HG03469 (cell line): ENCODE results near the gene PYGB.

Experiments
- ATAC-seq: cut with Tn5 transposase; IDR thresholded peaks from one replicate; pipeline ENCODE4 v1.9.1; 2021; ENCODE audit warnings: mild to moderate bottlenecking, moderate library complexity, moderate number of reproducible peaks; ENCODE audit not compliant: unreplicated experiment

PYGB gene

DNA sequence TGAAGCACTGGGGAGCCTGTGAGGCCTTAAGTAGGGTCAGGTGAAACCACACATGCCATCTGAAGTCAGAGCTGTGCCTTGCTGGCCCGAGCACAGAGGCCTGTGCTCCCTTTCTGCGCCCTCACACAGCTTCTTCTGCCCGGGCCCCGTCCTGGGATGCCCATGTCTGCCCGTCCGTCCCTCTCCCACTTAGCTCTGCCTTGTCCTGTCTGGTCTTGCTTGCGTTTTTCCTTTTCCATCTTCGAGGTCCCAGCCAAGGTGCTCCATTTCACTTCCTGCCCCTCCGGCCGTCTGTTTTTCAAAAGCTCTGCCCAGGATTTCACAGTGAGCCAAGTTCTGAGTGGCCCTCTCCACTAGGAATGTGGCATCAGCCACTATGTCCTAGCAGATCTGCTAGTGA lies 45.6 kb downstream of the PYGB start:
- ATAC-seq: no peak

DNA sequence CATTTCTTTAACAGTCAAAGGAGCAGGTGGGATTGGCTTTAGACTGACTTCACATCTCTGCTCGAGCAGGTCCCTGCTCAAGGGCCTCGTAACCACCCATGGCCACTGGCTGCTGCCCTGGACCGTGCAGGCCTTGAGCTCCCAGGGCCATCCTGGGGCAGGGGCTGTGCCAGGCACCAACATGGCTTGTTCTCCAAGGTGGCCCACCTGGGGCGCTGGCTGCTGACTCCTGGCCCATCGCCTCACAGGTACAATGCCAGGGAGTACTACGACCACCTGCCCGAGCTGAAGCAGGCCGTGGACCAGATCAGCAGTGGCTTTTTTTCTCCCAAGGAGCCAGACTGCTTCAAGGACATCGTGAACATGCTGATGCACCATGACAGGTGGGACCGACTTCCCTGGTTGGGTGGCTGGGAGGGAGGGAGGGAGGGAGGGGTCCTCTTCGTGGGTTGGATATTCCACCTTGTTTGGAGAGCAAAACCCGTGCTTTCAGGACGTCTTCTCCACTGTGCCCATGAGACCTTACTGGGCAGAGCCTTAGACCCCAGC lies 46.1 kb downstream of the PYGB start:
- ATAC-seq: no peak

DNA sequence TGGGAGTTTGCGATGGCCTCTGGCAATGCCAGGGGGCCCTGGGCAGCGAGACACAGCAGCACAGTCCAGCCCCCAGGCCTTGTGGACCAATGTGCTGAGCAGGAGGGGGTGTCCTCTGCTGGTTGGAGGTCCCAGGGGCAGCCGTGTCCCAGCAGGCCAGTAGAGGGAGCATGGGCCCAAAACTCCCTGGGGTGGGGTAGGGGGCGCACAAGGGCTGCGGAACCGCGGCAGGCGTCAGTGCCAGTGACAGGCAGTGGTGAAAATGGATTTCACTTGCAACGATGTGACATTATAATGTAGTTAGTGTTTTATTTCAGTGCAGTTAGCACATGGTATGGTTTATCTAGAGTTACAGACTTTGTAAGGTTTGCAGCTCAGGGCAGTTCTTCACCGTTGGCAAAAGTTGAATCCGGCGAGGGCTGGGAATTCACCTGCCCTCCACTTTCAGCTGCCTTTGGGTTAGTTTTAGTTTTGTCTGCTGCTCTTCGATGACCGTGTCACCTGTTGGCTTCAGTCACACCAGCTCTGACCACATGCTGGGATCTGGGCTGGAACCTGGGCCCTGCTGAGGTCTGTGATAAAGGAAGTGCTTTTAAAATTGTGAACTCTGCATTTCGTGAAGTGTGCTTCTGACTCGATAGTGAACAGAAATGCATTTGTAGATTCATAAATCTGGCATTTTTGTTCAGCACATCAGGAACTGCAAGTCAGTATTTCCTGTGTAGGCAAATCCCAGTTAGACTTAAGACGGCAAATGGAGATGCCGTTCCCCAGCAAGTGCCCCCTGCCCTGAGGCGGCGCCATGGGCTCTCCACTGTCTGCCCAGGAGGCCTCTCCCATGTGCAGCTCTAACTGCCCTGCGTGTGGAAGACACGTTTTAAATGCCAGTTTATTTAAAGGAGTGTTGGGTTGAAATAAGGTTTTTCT lies 46.8 kb downstream of the PYGB start:
- no peak for ATAC-seq

DNA sequence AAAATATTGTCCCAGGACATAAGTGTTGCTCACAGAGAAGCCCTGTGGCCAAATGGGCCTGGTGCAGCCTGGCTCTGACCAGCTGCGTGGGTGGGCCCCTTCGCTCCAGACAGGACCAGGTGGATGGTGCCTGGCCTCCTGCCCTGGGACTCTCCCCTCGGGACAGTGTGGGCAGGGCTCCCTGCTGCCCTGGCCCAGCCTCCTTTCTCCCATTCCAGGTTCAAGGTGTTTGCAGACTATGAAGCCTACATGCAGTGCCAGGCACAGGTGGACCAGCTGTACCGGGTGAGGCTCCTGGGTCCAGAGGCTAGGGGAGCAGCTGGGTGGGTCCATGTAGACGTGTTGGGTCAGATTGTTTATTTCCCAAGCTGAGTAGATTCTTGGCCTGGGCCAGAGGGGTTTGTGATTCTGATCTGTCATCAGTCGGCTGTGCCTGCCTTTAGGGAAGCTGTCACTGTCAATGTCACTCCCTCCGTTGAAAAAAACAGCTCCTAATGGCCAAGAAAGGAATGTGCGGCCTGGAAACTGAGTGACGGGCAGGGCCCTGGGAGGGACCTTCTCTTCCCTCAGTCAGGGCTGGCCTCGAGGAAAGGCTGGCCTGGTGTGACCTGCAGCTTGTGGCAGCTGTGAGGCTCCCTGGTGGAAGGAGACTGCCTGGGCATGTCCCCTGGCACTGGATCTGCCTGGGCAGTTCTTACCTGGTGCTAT lies 47.7 kb downstream of the PYGB start:
- ATAC-seq: no peak

DNA sequence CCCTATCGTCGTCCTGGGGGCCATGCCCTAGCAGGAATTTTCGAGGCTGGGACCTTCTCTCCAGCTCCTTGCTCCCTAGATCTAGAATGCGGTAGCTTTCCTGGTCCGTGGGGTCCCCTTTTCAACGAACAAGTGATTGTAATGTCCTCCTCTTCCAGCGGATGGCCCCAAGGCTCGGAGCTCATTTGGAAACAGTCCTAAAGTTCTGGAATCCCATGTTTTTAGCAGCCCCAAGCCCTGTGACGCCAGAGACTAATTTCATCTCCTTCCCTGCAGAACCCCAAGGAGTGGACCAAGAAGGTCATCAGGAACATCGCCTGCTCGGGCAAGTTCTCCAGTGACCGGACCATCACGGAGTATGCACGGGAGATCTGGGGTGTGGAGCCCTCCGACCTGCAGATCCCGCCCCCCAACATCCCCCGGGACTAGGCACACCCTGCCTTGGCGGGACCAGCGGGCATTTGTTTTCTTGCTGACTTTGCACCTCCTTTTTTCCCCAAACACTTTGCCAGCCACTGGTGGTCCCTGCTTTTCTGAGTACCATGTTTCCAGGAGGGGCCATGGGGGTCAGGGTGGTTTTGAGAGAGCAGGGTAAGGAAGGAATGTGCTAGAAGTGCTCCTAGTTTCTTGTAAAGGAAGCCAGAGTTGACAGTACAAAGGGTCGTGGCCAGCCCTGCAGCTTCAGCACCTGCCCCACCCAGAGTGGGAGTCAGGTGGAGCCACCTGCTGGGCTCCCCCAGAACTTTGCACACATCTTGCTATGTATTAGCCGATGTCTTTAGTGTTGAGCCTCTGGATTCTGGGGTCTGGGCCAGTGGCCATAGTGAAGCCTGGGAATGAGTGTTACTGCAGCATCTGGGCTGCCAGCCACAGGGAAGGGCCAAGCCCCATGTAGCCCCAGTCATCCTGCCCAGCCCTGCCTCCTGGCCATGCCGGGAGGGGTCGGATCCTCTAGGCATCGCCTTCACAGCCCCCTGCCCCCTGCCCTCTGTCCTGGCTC lies 48.5 kb downstream of the PYGB start:
- no peak for ATAC-seq

DNA sequence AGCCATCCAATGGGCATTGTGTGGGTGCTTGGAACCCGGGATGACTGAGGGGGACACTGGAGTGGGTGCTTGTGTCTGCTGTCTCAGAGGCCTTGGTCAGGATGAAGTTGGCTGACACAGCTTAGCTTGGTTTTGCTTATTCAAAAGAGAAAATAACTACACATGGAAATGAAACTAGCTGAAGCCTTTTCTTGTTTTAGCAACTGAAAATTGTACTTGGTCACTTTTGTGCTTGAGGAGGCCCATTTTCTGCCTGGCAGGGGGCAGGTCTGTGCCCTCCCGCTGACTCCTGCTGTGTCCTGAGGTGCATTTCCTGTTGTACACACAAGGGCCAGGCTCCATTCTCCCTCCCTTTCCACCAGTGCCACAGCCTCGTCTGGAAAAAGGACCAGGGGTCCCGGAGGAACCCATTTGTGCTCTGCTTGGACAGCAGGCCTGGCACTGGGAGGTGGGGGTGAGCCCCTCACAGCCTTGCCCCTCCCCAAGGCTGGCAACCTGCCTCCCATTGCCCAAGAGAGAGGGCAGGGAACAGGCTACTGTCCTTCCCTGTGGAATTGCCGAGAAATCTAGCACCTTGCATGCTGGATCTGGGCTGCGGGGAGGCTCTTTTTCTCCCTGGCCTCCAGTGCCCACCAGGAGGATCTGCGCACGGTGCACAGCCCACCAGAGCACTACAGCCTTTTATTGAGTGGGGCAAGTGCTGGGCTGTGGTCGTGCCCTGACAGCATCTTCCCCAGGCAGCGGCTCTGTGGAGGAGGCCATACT lies 49.4 kb downstream of the PYGB start:
- ATAC-seq: no peak

DNA sequence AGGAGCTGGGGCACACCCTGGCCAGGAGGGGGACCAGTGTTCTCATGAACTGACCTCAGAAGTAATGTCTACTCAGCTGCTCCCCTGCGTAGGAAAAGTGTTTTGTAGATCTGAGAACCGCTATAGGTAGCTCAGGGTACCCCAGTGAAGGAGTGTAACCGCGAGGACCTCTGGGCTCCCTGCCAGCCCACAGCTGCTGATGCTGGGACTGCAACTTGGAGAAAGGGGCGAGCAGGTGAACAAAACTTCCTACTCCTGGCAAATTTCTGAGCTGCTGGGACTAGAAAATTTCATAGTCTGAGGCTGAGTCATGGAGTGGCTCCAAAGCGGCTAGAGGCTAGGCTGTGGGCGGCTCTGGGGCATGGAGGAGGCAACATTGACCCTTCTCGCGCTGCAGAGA lies 51.9 kb downstream of the PYGB start:
- no peak for ATAC-seq

DNA sequence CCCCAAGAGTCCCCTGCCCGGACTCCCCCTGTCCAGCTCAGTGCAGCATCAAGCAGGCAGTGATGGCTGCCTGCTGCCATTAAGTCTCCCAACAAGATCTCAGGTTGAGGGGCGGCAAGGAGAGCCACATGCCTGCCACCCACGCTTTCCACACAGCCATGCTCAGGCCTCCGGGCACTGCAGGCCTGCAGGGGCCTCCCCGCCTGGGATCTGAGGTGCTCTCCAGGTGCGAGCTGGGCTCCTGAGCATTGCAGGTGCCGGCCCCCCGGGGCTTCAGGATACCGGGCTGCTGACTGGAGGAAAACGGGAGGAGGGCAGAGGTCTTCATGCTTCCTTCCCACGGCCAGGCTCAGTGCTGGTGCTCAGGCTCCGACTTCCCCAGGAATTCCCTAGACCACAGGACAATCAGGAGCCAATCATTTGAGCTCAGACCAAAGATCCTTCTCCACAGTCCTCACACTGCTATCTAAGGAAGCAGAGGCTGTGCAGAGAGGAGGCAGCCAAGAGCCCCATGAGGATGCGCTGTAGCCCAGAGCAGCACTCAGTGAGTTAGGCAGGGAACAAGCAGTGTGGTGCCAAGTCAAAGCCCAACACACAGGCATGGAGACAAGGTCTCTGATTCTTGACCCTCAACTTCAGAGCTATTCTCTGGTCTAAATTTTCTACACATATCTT lies 52.7 kb downstream of the PYGB start:
- ATAC-seq: no peak

DNA sequence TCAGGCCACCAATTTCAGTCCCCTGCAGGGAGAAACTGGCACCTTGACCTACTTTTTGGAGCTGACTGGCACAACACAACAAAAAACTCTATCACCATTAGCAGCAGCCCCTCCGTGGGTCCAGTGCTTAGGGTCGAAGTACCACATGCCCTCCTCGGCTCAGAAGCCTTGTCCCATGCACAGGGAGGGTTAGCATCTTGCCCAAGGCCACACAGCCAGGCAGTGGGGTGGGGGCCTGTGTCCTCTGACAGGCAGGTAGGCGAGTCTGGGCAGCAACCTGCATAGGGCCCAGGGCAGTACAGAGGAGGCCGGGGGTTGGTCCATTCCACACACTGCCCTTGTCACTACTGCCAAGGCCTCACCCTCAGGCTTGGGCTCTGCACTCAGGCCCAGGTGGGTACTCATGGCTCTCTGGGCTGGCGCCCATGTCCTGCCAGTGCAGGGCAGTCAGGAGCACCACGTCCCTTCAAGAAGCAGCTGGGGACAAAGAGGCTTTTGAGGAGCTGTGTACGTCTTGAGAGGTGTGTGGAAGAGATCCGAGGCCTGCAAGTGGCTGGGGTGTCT lies 53.6 kb downstream of the PYGB start:
- no peak for ATAC-seq

DNA sequence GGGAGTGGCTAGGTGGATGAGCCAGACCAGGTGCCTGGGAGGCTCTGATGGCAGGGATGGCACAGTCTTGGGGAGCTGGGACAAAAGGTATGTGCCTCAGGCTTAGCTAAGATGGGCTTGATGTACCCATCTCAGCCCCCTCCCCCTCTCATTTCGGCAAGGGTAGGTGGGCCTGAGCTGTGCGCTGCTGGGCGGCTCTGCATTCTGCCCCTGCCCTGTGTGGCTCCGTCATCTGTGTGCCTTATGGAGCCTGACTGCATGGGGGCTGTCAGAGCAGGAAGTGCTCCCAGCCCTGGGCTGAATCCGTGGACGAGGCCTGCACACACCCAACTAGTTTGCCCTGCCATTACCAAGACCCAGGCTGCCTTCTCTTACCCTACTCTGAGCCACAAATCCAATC lies 54.7 kb downstream of the PYGB start:
- no peak for ATAC-seq

DNA sequence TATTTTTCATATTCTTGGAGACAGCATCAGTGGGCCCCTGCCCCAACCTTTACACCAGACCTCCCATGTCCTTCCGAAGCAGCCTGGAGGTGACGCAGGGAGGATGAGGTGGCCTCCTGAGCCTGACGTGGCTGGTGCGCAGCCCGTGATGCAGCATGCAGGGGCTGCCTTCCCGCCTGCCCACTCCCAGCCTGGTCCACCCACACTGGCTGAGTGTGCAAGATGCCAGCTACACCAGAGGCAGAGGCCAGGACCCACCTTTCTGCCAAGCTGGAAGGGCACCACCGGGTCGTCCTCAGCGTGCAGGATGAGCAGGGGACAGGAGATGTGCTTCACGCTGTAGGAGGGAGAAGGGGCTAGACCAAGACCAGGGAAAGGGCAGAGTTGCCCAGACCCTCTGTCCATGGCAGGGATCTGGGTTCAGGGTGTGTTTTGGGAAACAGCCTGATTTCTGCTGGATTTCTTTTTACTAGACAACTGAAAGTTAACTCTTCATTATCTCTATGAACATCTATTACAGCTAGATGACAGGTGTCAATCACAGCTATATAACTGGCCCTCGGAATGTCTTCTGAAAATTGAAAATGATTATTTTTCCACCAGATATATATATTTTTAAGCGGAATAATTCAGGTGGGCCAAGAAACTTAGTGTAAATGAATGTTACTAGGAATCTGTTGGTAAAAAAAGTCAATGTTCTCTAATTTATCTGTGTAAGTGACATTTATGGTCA lies 55.6 kb downstream of the PYGB start:
- no peak for ATAC-seq

DNA sequence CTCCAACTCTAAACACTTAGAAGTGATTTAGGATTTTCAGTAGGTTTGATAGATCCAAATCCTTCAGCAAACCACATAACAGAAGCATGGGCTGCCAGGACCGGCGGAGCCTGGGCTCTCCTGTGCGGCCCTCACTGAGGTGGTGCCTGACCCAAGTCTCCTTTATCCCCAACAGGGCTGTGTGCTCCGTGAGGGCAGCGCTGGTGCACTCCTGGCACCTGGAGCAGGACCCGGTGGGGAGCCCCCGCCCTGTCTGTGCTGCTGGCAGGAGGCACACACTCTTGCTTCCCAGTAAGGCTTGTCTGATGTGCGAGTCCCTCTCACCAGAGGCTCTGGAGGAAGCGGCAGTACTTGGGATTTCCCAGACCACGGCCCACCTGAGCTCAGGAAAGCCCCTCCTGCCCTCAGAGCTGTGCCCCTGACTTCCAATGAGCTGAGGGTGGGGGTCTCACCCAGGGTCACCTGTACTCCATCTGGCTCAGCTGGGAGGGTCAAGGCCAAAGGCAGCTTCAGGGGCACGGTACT lies 56.2 kb downstream of the PYGB start:
- no peak for ATAC-seq

DNA sequence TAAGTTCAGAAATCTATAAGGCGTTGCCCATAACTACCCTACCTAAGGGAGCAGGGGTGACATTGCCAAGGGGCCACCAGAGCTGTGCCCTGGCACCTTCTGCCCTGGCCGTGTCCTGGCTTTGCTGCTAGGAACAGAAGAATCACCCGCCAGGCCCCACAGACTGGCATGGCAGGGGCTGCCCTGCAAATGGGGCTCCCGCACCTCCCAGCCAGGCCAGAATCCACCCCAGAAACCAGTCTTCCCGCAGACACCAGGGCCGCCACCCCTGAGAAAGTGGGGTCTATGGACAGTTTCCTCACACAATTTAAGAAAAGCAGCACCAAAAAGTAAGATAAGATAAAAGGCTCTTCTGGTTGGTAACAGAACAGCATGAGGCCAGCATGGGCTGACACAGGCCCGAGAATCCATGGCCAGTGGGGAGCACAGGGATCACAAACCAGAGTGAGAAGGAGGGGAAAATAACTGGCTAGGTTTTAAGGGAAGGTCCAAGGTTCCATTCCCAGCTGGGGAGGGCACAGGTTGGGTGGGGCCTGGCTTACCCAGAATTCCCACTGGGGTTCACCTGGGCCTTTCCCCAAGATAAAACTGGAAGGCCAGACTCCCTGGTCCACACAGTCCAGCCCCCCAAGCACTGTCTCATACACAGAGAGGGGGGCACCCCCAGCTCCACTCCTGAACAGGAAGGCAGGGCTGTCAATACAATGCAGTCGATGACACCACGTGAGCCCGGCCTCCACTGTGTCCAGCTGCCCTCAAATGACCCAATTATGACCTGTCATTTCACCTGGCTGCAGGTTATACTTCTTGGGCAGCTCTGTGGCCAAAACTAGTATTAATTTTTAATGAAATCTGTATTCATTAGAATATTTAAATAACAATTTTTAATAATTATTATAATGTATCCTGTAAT lies 59.4 kb downstream of the PYGB start:
- no peak for ATAC-seq

DNA sequence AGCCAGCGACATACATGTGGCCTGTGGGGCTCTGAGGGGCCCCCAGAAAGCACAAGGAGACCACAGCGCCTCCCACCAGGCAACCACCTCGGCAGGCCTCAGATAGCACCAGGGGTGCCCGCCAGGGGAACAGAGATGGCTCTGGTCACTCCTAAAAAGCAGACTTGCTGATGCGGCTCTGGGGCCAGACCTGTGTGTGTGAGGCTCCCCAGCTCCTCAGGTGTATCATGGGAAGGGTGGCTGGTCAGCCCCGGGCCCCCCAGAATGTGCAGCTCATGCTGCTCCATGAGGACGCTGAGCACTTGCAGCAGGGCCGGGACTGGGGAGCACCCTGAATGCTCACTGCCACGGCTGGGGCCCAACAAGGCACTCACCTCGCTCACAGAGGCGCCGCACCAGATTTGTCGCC lies 60.2 kb downstream of the PYGB start:
- no peak for ATAC-seq

DNA sequence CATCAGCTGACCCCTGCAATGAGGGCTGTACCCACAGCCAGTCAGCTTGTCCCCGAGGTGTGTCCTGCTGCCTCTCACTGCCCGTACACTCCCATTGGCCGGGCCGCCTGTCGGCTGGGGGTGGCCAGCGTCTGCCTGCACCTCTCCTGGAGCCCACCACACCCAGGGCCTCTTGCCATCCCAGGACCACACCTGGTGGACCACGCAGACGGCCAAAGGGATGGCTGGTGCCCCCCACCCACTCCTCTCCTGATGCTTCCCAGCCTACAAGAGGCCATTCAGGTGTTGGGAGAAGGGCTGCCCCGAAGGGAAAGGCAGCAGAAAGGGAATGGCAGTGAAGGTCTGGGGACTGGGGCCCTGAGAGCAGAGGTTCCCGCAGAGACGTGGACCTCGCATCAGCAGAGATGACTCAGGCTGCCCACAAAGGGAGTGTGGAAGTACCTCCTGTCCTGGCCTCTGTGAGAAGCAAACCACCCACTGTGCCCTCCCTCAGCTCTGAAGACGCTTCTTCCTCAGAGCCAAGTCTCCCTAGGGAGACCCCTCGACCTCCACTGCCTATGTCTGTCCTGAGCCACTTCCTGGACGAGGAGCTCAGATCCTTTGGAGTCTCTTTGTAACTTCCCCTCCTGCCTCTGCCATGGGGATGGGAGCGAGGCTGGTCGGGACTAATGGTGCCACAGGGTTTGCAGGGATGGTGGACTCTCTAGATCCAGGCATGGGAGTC lies 60.9 kb downstream of the PYGB start:
- ATAC-seq: no peak
